Inferior parietal cortex (tissue), 1 donor: ENCODE data around the gene MYO5B.

ENCODE experiments used
- DNase-seq: peaks from one replicate; pipeline ENCODE4 v3.0.0-alpha.2; 2016; ENCODE audit errors: extremely low spot score

The MYO5B gene

GRCh38 chr18:50151926-50152325, 43.0 kb downstream of the MYO5B start:
- no peak for DNase-seq

GRCh38 chr18:50144540-50144939, 50.4 kb downstream of the MYO5B start:
- DNase-seq, result no peak

- no peak for DNase-seq
These were observed 51.1 kb downstream of the MYO5B start for GRCh38 chr18:50143886-50144285.

GRCh38 chr18:50143294-50143693, 51.7 kb downstream of the MYO5B start:
- DNase-seq, result no peak

GRCh38 chr18:50142441-50143120, 52.4 kb downstream of the MYO5B start:
- DNase-seq, result no peak

GRCh38 chr18:50138181-50139064, 56.5 kb downstream of the MYO5B start:
- no peak for DNase-seq

- no peak for DNase-seq
These were observed 59.0 kb downstream of the MYO5B start for GRCh38 chr18:50135903-50136302.

- no peak for DNase-seq
These were observed 61.4 kb downstream of the MYO5B start for GRCh38 chr18:50133526-50133925.

GRCh38 chr18:50131591-50131990, 63.4 kb downstream of the MYO5B start:
- DNase-seq, result no peak

GRCh38 chr18:50128506-50129271, 66.3 kb downstream of the MYO5B start:
- DNase-seq, result no peak

GRCh38 chr18:50127516-50128210, 67.3 kb downstream of the MYO5B start:
- no peak for DNase-seq

GRCh38 chr18:50126471-50126870, 68.5 kb downstream of the MYO5B start:
- no peak for DNase-seq

- no peak for DNase-seq
These were observed 69.5 kb downstream of the MYO5B start for GRCh38 chr18:50125456-50125855.

- DNase-seq, result no peak
These were observed 75.7 kb downstream of the MYO5B start for GRCh38 chr18:50119296-50119695.

GRCh38 chr18:50117863-50118262, 77.1 kb downstream of the MYO5B start:
- DNase-seq, result no peak

- no peak for DNase-seq
These were observed 79.9 kb downstream of the MYO5B start for GRCh38 chr18:50115095-50115494.

GRCh38 chr18:50114448-50114847, 80.5 kb downstream of the MYO5B start:
- no peak for DNase-seq

- no peak for DNase-seq
These were observed 81.2 kb downstream of the MYO5B start for GRCh38 chr18:50113726-50114125.

GRCh38 chr18:50111398-50111797, 83.5 kb downstream of the MYO5B start:
- no peak for DNase-seq

GRCh38 chr18:50107468-50107977, 87.4 kb downstream of the MYO5B start:
- DNase-seq, result no peak

- DNase-seq, result no peak
These were observed 89.9 kb downstream of the MYO5B start for GRCh38 chr18:50105027-50105426.

- DNase-seq, result no peak
These were observed 90.5 kb downstream of the MYO5B start for GRCh38 chr18:50104421-50104820.
